SH-SY5Y (cell line): ENCODE measurements around the gene MGAT4C.

Experiments used
- GATA2 ChIP-seq: IDR thresholded peaks from 2 replicates; pipeline ENCODE4 v1.6.1; 2011; ENCODE audit warnings: mild to moderate bottlenecking, low read depth, low read length
- GATA3 ChIP-seq: IDR thresholded peaks from 2 replicates; pipeline ENCODE4 v1.6.1; 2011; ENCODE audit warnings: low read depth, mild to moderate bottlenecking, low read length, moderate library complexity

MGAT4C gene

GRCh38 chr12:85998074-85998473 is 258.1 kb downstream of the MGAT4C start:
- TF ChIP-seq GATA2 (no peak), GATA3 (no peak)

- TF ChIP-seq GATA3: no peak
- TF ChIP-seq GATA2: no peak
These were observed 259.9 kb downstream of the MGAT4C start for GRCh38 chr12:85996280-85996679.

- TF ChIP-seq GATA2 (no peak), GATA3 (no peak)
These were observed 262.4 kb downstream of the MGAT4C start for GRCh38 chr12:85993746-85994145.

GRCh38 chr12:85985996-85986395 is 270.2 kb downstream of the MGAT4C start:
- TF ChIP-seq GATA3 (no peak), GATA2 (no peak)

GRCh38 chr12:85983601-85984000 is 272.6 kb downstream of the MGAT4C start:
- TF ChIP-seq GATA3: no peak
- no peak for TF ChIP-seq GATA2

- TF ChIP-seq GATA3: no peak
- no peak for TF ChIP-seq GATA2
These were observed 276.6 kb downstream of the MGAT4C start for GRCh38 chr12:85979641-85980040.

- TF ChIP-seq GATA3 (no peak), GATA2 (no peak)
These were observed 280.5 kb downstream of the MGAT4C start for GRCh38 chr12:85975716-85976115.

- TF ChIP-seq GATA3: no peak
- TF ChIP-seq GATA2: no peak
These were observed 284.4 kb downstream of the MGAT4C start for GRCh38 chr12:85971800-85972199.

- TF ChIP-seq GATA3 (no peak), GATA2 (no peak)
These were observed 287.6 kb downstream of the MGAT4C start for GRCh38 chr12:85968606-85969005.

GRCh38 chr12:85963326-85963725 is 292.9 kb downstream of the MGAT4C start:
- TF ChIP-seq GATA3: no peak
- no peak for TF ChIP-seq GATA2

- TF ChIP-seq GATA3: no peak
- no peak for TF ChIP-seq GATA2
These were observed 300.1 kb downstream of the MGAT4C start for GRCh38 chr12:85956081-85956480.

- TF ChIP-seq GATA2 (no peak), GATA3 (no peak)
These were observed 301.1 kb downstream of the MGAT4C start for GRCh38 chr12:85955127-85955526.

- no peak for TF ChIP-seq GATA3
- no peak for TF ChIP-seq GATA2
These were observed 304.4 kb downstream of the MGAT4C start for GRCh38 chr12:85951823-85952222.

- no peak for TF ChIP-seq GATA3
- no peak for TF ChIP-seq GATA2
These were observed 306.9 kb downstream of the MGAT4C start for GRCh38 chr12:85949253-85949652.

- no peak for TF ChIP-seq GATA3
- no peak for TF ChIP-seq GATA2
These were observed 307.9 kb downstream of the MGAT4C start for GRCh38 chr12:85948340-85948739.

GRCh38 chr12:85947286-85947685 is 308.9 kb downstream of the MGAT4C start:
- TF ChIP-seq GATA2 (no peak), GATA3 (no peak)

- TF ChIP-seq GATA3: no peak
- TF ChIP-seq GATA2: no peak
These were observed 309.8 kb downstream of the MGAT4C start for GRCh38 chr12:85946375-85946774.
